RCC 7860 (cell line): ENCODE data around the gene DCP1A.
A peak's percentile ranks its signal among the peaks of the same experiment; 100 is the strongest.
"Not testable (repeated sequence)": the region's sequence is repeated elsewhere in the genome, so short reads cannot be mapped to it uniquely, and the experiment has no call there.

ENCODE experiments used
- DNase-seq: peaks from one replicate; pipeline ENCODE4 v3.0.0-alpha.2; 2015; ENCODE audit warnings: low spot score
- FAIRE-seq: peaks from 2 replicates; lab custom pipeline; 2012; peaks lifted over from hg19 to GRCh38; lab: Jason Lieb, UNC

Gene DCP1A

DNA sequence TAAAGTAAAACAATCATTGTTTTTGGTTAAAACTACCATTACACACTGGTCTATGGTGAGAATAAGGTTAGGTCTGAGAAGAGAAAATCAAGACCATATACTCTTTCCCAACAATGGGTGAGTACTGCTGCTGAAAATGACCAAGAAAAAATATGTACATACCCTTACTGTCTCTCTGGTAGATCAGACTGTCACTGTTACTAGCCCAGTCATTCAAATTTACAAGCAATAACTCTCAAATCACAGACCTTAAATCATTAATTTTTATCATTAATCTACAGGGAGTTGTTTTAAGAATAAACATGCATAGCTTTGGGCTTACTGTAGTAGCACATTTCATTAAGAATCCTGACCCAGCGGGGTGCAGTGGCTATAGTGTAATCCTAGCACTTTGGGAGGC is 17.4 kb downstream of the DCP1A start:
- DNase-seq (no peak), FAIRE-seq (no peak)

DNA sequence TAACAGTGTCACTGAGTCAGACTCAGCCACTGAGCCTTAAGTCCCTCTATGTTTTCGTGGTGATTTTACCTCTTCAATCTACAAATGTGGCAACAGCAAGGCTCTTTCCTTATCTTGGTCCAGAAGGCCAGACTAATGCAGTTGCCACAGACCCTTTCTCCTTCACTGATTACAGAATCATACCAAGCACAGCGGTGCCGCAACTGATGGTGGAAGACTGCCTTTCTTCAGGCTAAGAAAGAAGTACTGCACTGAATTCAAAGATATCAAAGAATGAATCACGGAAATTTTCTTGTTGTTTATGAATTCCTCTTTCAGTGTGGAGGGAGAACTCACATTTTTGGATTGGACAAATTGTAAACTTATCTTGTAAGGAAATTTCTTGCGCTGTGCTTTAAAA is 18.6 kb downstream of the DCP1A start:
- DNase-seq (no peak), FAIRE-seq (no peak)

GRCh38 chr3:53327986-53328385 is 19.4 kb downstream of the DCP1A start:
- FAIRE-seq, DNase-seq: not testable (repeated sequence)

DNA sequence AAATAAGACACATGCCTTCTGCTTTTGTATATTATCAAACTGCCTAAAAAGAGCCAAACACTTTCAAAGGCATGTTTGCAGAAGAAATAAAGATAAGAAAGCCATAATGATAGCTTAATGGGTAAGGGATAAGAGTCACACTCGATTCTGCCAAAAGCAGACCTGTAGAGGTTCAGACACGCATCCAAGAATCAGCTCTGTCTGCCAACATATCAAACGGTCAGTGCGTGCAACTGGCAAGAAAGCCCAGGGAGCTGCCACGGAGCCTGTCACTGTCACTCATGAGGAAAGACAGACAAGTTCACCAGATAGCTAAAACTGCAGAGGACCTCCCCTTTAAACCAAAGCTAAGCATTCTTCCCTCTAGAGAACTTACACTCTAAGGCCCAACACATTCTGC is 23.2 kb downstream of the DCP1A start:
- FAIRE-seq (no peak), DNase-seq (no peak)

DNA sequence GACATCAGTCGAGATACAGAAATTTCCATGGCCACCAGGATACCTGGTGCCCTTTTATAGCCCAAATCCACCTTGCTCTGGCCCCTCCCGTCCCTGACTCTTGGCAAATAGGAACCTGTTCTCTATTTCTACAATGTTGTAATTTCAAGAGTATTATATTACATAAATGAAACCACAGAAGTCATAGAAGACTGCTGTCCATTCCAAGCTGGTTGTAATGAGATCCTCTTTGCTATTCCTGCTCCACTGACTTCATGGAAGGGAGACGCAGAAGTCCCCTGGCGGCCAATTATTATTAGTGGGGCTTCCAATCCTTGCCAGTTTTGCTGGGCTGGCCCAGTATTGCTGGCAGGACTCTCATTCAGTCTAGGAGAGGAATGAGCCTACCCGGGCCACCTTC is 26.6 kb downstream of the DCP1A start:
- FAIRE-seq (no peak), DNase-seq (no peak)

- FAIRE-seq = no peak
These were observed 28.8 kb downstream of the DCP1A start for GRCh38 chr3:53318522-53318921.

DNA sequence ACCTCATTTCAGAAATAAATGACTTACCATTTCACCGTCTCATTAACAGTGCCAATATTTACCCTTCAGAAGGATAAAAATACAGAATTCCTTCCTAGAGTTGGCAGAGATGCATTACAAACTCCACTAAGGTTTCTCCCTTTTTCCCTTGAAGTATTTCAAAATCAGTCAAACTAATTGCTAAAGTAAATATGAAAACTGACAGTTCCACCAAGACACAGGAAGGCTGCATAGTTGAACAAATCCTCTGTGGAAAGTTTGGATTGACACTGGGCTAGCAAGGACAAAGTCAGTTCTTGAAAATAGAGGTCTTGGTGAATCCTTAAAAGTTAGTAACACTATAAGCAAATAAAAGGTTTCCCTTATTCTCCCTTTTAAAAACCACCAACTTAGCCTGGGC is 34.5 kb downstream of the DCP1A start:
- FAIRE-seq (no peak), DNase-seq (no peak)

More at GRCh38 chr3:53318522-53318921, 28.8 kb downstream of the DCP1A start:
- DNase-seq = no peak

DNA sequence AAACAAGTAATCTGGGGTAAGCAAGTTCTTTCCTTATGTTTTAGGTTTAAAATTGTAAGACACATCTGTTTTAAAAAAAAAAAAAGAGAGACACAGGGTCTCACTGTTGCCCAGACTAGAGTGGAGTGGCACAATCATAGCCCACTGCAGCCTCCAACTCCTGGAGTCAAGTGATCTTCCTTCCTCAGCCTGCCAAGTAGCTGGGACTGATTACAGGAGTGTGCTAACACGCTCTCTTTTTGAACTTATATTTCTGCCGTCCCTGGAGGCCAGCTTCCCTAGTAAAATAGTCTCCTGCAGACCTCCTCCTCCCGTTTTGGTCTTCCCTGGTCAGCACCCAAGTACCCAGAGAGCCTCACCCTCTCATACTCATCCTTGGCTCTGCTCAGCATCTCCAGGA is 35.5 kb downstream of the DCP1A start:
- FAIRE-seq (no peak), DNase-seq (no peak)

DNA sequence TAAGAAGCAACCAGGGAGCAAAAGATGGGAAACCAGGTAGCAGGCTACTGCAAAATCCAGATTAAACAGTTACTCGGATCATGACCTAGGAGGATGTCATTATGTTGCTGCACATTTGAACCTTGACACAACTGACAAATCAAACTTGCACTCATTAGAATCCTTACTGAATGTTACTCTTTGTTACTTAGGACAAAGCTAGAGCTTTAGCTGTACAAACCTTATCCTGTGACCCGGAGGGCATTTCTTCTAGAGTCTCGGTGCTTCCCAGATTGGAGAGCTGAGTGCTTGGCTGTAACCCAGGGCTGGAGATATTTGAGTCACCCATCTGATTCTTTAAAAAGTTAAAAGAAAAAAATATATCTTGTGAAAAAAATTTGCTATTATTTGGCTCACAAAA is 43.4 kb downstream of the DCP1A start:
- FAIRE-seq (no peak), DNase-seq (no peak)

DNA sequence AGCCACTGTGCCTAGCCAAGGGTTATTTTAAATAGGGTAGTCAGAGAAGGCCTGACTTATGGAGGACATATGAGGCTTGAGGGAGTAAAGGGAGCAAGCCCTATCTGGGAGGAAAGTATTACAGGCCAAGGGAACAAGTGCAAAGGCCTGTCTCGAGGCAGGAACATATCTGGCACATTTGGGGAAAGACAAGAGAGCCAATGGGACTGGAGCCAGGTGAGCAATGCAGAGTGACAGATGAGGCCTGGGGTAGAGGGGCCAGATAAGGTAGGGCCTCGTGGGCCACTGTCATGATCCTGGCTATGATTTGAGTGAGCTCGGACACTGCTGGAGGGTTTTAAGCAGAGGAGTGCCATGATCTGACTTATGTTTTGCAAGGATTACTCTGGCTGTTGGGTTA is 43.8 kb downstream of the DCP1A start:
- FAIRE-seq (no peak), DNase-seq (no peak)

- FAIRE-seq (no peak), DNase-seq (no peak)
These were observed 46.5 kb downstream of the DCP1A start for GRCh38 chr3:53300826-53301225.

- peak; percentile 80 for FAIRE-seq
- peak; percentile 55 for DNase-seq
These were observed 47.7 kb downstream of the DCP1A start for GRCh38 chr3:53299611-53300023.

DNA sequence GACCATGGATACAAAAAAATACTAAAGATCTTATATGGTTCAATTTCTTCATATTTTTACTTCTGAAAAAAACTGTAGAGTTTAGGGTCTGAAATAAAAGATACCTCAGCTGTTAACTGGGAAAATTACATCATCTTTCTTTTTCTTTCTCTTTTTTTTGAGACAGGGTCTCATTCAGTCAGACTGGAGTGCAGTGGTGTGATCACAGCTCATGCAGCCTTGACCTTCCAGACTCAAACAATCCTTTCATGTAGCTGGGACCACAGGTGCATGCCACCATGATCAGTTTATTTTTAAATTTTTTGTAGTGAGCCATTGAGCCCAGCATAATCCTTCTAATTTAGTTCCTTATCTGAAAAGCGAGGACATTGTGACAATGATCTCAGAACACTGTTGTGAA is 51.9 kb downstream of the DCP1A start:
- no peak for DNase-seq
- FAIRE-seq = no peak

DNA sequence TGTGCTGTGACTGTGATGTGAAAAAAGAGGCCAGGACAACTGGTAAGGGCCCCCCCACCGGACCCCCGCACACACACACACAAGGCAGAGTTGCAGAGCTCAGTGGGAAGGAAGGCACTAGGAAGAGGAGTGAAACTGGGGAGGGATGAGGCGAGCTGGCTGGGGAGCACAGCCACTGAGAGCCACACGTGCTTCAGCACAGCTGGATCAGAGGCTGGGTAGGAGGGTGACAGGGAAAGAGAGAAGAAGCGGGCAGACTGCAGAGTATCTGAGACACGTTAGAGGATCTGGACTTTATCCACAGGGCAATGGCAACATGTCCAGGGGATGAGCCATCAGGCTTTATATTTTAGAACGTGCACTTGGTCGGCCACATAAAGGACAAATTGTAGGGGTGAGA is 53.5 kb downstream of the DCP1A start:
- DNase-seq = no peak
- FAIRE-seq = no peak

- DNase-seq (no peak), FAIRE-seq (no peak)
These were observed 59.1 kb downstream of the DCP1A start for GRCh38 chr3:53288214-53288613.

- DNase-seq = no peak
- no peak for FAIRE-seq
These were observed 60.2 kb downstream of the DCP1A start for GRCh38 chr3:53287131-53287629.

DNA sequence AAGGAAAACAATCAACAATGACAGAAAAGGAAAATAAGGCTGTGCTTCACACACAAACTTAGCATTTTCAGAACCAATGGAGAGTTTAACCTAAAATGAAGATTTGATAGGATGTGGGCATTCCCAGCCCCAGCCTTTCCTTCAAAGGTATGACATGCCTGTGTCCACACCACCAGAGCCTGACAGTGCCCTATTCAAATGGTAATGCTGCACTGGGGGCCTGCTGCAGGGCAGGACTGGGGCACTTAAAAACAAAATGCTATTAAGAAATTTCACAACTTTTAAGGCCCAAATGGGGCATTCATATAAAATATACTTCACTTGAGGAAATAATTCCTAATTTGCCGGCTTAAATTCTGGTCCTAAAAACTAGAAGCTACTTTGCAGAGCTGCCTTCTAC is 60.6 kb downstream of the DCP1A start:
- no peak for FAIRE-seq
- no peak for DNase-seq

DNA sequence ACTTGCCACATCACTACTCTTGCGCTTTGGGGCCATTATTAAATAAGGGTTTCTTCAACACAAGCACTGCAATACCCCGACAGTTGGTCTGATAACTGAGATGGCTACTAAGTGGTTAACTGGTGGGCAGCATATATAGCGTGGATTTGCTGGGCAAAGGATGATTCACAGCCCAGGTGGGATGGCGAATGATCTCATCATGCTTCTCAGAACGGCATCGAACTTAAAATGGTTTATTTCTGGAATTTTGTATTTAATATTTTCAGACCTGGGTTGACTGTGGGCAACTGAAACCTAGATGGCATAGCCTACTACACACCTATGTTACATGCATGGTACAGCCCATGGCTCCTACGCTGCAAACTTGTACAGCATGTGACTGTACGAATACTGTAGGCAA is 64.8 kb downstream of the DCP1A start:
- no peak for DNase-seq
- FAIRE-seq = no peak

DNA sequence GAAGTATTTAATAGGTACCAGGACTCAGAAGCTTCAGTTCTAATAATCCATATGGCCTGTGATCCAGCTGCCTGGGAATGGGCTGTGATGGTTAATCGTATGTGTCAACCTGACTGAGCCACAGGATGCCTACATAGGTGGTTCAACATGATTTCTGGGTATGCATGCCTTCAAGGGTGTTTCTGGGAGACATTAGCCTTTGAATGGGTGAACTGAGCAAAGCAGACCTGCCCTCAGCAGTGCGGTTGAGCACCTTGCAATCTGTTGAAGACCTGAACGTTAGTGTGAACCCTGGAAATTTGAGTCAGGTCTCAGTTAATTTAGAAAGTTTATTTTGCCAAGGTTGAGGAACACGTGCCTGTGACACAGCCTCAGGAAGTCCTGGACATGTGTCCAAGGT is 68.7 kb downstream of the DCP1A start:
- no peak for DNase-seq
- no peak for FAIRE-seq

DNA sequence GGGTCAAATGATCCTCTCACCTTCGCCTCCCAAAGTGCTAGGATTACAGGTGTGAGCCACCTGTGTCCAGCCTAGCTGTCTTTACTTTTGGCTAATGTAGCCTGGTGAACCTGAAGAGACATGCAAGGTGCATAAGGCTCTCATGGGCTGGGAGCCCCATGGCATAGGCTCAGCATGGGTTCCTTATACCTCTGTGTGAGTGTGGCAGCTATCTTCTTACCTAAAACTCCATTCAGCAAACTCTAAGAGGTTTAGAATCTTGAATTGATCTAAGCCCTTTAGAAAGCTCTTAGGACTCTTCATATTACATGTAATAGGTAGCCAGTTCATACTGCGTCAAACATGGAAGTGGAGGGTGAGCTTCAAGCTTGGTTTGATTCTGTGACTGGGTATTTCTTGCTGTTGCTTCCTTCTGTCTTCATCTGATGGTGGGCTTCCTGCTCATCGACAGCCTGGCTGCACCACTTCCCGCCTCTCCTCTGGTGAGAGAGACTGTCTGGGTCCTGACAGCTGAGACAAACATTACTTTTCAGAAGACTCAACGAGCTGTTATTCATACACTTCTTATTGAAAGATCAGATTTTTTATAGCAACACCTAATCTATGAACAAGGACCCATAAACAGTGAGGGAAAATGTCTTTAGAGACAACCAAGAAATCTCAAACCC is 72.3 kb downstream of the DCP1A start:
- no peak for FAIRE-seq
- DNase-seq = no peak

DNA sequence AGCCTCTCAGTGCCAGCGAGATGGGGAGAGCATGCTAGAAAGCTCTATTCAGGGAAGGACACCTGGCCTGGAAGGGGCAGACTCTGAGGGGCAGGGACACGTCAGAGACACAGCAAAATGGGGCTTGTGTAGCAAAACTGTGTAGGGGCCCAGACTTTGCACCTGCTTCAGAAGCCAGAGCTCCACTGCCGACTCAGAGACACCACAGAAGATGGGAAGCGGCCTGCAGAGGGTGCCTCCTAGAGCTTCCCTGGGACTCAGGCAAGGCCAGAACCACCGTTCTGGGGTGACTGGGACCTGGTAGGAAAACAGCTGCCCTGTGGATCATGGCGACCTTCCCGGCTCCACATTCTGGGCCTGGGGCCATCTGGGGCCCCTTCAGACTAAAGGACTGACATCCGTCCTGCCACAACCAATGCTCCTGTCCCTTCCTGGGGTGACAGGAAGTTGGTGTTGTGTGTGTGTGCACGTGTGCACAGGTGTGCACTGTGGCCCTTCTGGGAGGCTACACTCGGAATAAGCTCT is 74.1 kb downstream of the DCP1A start:
- no peak for FAIRE-seq
- no peak for DNase-seq

GRCh38 chr3:53269888-53270880 is 77.2 kb downstream of the DCP1A start:
- FAIRE-seq (peak; percentile 94), DNase-seq (peak; percentile 99)
